Stimulated activated CD8-positive, alpha-beta memory T cell treated with anti-CD3 and anti-CD28 coated beads, Interleukin-7, amount 100 ng/mL, for 1 hour (primary cell): ENCODE measurements around the gene RAD51D.
"Not testable (repeated sequence)": the region's sequence is repeated elsewhere in the genome, so short reads cannot be mapped to it uniquely, and the experiment has no call there.

Experiments used
- DNase-seq, 2 donors: peaks; one replicate each; pipeline ENCODE4 v3.0.0-alpha.2; 2020; ENCODE audit warnings: low read depth in 2 of 2

The RAD51D gene

GRCh38 chr17:35119370-35120165, at the start of gene RAD51D:
RAD51D (minus strand) TSS chr17:35119860; CDS start chr17:35119613, 247 bp downstream.
- peak; percentile 53 to 60 for DNase-seq

GRCh38 chr17:35167666-35168065, 48.0 kb upstream of the RAD51D start:
- no peak for DNase-seq

GRCh38 chr17:35167046-35167445, 47.4 kb upstream of the RAD51D start:
- DNase-seq = no peak

GRCh38 chr17:35166526-35166925, 46.9 kb upstream of the RAD51D start:
- DNase-seq = no peak

GRCh38 chr17:35164716-35165115, 45.1 kb upstream of the RAD51D start:
- no peak for DNase-seq

- no peak for DNase-seq
Observed at GRCh38 chr17:35163886-35164285, 44.2 kb upstream of the RAD51D start.

- DNase-seq = no peak
Observed at GRCh38 chr17:35162755-35163154, 43.1 kb upstream of the RAD51D start.

GRCh38 chr17:35161281-35161761, 41.7 kb upstream of the RAD51D start:
- DNase-seq = no peak

- no peak for DNase-seq
Observed at GRCh38 chr17:35160354-35161201, 40.9 kb upstream of the RAD51D start.

GRCh38 chr17:35159940-35160339, 40.3 kb upstream of the RAD51D start:
- no peak for DNase-seq

GRCh38 chr17:35155246-35155645, 35.6 kb upstream of the RAD51D start:
- DNase-seq = no peak

GRCh38 chr17:35154196-35155165, 34.8 kb upstream of the RAD51D start:
- DNase-seq = no peak

- no peak for DNase-seq
Observed at GRCh38 chr17:35152421-35153140, 32.9 kb upstream of the RAD51D start.

GRCh38 chr17:35151080-35151479, 31.4 kb upstream of the RAD51D start:
- DNase-seq = not testable (repeated sequence)

- DNase-seq = no peak
Observed at GRCh38 chr17:35149941-35150340, 30.3 kb upstream of the RAD51D start.

- no peak for DNase-seq
Observed at GRCh38 chr17:35148144-35148543, 28.5 kb upstream of the RAD51D start.

GRCh38 chr17:35147375-35147905, 27.8 kb upstream of the RAD51D start, which contains the start of gene UNC45B:
UNC45B (plus strand) TSS chr17:35147817; CDS start chr17:35148264, 447 bp downstream.
- no peak for DNase-seq

- no peak for DNase-seq
Observed at GRCh38 chr17:35146214-35146833, 26.7 kb upstream of the RAD51D start.

- DNase-seq = no peak
Observed at GRCh38 chr17:35144840-35145239, 25.2 kb upstream of the RAD51D start.

GRCh38 chr17:35142467-35142796, 22.8 kb upstream of the RAD51D start:
- no peak for DNase-seq
